Inferior parietal cortex (tissue), 1 donor: ENCODE measurements around the gene MCRS1.
"Not testable (repeated sequence)": the region's sequence is repeated elsewhere in the genome, so short reads cannot be mapped to it uniquely, and the experiment has no call there.

Experiments used
- DNase-seq: peaks from one replicate; pipeline ENCODE4 v3.0.0-alpha.2; 2016; ENCODE audit errors: extremely low spot score

The MCRS1 gene

GRCh38 chr12:49515266-49515665 is 52.7 kb downstream of the MCRS1 start:
- DNase-seq, result no peak

- no peak for DNase-seq
These were observed 55.4 kb downstream of the MCRS1 start for GRCh38 chr12:49512546-49512945.

- no peak for DNase-seq
These were observed 56.5 kb downstream of the MCRS1 start for GRCh38 chr12:49511410-49511809.

GRCh38 chr12:49509681-49510080 is 58.3 kb downstream of the MCRS1 start:
- DNase-seq, result not testable (repeated sequence)
